CD4-positive, alpha-beta memory T cell (primary cell): Measurements from ENCODE around the gene DDX5. TPM values are rescaled to one million over a fixed set of nuclear protein-coding genes. Genes with fewer than 3 reads are reported as not detected.

Experiments
- CTCF ChIA-PET: fragments of 350-600 bp; sonication (Branson Sonifier 250); formaldehyde crosslinking; loops from one replicate; lab custom pipeline; 2021; ENCODE audit warnings: inconsistent platforms; ENCODE audit not compliant: partially characterized antibody; lab: Charles Lee
- POLR2A ChIA-PET: fragments of 350-600 bp; sonication (Branson Sonifier 250); formaldehyde crosslinking; loops from one replicate; lab custom pipeline; 2021; ENCODE audit not compliant: partially characterized antibody; lab: Charles Lee
- DNase-seq, 5 donors: peaks; one replicate each; pipeline versions ENCODE4 v3.0.0 to v3.0.0-alpha.2; 2020 to 2022; ENCODE audit warnings: mixed read lengths in 1 of 5
- H3K27ac ChIP-seq: one replicate; pipeline ENCODE4 v1.7.0; 2013; ENCODE audit warnings: low read depth, low read length
- H3K27me3 ChIP-seq: 2 replicates; pipeline ENCODE4 v1.7.0; 2013; ENCODE audit warnings: mild to moderate bottlenecking, low read length, moderate library complexity; ENCODE audit not compliant: insufficient read depth
- H3K36me3 ChIP-seq: 2 replicates; pipeline ENCODE4 v1.7.0; 2013; ENCODE audit warnings: mild to moderate bottlenecking, low read length, moderate library complexity; ENCODE audit not compliant: insufficient read depth
- H3K4me1 ChIP-seq: 2 replicates; pipeline ENCODE4 v1.7.0; 2013; ENCODE audit warnings: mild to moderate bottlenecking, low read length, moderate library complexity; ENCODE audit not compliant: insufficient read depth
- H3K4me3 ChIP-seq, 2 donors: one replicate each; pipeline ENCODE4 v1.7.0; 2013; ENCODE audit warnings: low read length in 2 of 2, mild to moderate bottlenecking in 1 of 2
- H3K9me3 ChIP-seq, 2 donors: one replicate each; pipeline ENCODE4 v1.7.0; 2013; ENCODE audit warnings: low read length in 2 of 2, control low read depth in 1 of 2; ENCODE audit not compliant: control insufficient read depth in 1 of 2
- H3K27ac Mint-ChIP-seq, 7 donors: one replicate each; pipeline ENCODE4 v1.8.0; 2020 to 2021; ENCODE audit warnings: mixed read lengths in 7 of 7, mild to moderate bottlenecking in 6 of 7, inconsistent platforms in 3 of 7, moderate library complexity in 3 of 7
- H3K27me3 Mint-ChIP-seq, 2 donors: one replicate each; pipeline ENCODE4 v1.8.0; 2020 to 2021; ENCODE audit warnings: mixed read lengths in 2 of 2
- H3K36me3 Mint-ChIP-seq, 2 donors: one replicate each; pipeline ENCODE4 v1.8.0; 2020 to 2021; ENCODE audit warnings: mixed read lengths in 2 of 2, inconsistent platforms in 1 of 2, mild to moderate bottlenecking in 1 of 2
- H3K4me1 Mint-ChIP-seq, 4 donors: one replicate each; pipeline ENCODE4 v1.8.0; 2020 to 2021; ENCODE audit warnings: mixed read lengths in 4 of 4, mild to moderate bottlenecking in 1 of 4
- H3K4me3 Mint-ChIP-seq, 8 donors: one replicate each; pipeline ENCODE4 v1.8.0; 2020 to 2021; ENCODE audit warnings: mixed read lengths in 8 of 8, mild to moderate bottlenecking in 7 of 8, moderate library complexity in 6 of 8, inconsistent platforms in 3 of 8
- H3K9me3 Mint-ChIP-seq, 8 donors: one replicate each; pipeline ENCODE4 v1.8.0; 2020 to 2021; ENCODE audit warnings: mixed read lengths in 8 of 8, mild to moderate bottlenecking in 5 of 8, inconsistent platforms in 3 of 8, moderate library complexity in 1 of 8
- intact Hi-C: fragments of 100-400 bp; cut with micrococcal nuclease; formaldehyde crosslinking; loops from one replicate; pipeline ENCODE4 v1.15.1; 2023
- polyA plus RNA-seq, 2 donors: library from polyadenylated mRNA; unstranded; fragments of 300-500 nt; fragmentation: Illumina TruSeq; gene quantifications; one replicate each; pipeline ENCODE4 v1.2.3, GENCODE V29; 2021
- total RNA-seq, 2 experiments: library from RNA; stranded (reverse); gene quantifications; one replicate each; pipeline ENCODE4 v1.2.3, GENCODE V29; 2021

The DDX5 gene
- total and polyA plus RNA-seq, 4 experiments from 2014 or later, result 1,080 to 1,577 (median 1,393) TPM

GRCh38 chr17:64502809-64503208 is 3.3 kb downstream of the DDX5 start:
- intact Hi-C loops, result loop anchor here (10.0 kb wide), 2 partner anchors 658 to 798 kb away; partner anchors contain the start of genes LIMD2 and SMARCD2
- H3K4me1 Mint-ChIP-seq, result peaks cover 53 to 93% (median 67%) of the 10 kb centered on the region in 4 donors
- peak overlapping the region; percentile 10 to 100 (median 91) for H3K27ac Mint-ChIP-seq
- H3K36me3 Mint-ChIP-seq, result peaks cover 65 to 94% of the 10 kb centered on the region in 2 donors
- Histone ChIP-seq H3K27ac (peak overlapping the region; percentile 98), H3K4me1 (peaks cover 70% of the 10 kb centered on the region), H3K9me3 (no peaks in the 10 kb centered on the region), H3K27me3 (no peaks in the 10 kb centered on the region), H3K4me3 (no peak overlapping the region), H3K36me3 (peaks cover 71% of the 10 kb centered on the region)
- H3K4me3 Mint-ChIP-seq, result peak overlapping the region in 7 of 8 donors; percentile 12 to 66 (median 57)
- CTCF ChIA-PET, result interaction anchor here (1.6 to 6.2 kb wide), 3 partner anchors 10 to 83 kb away, joined by 5 to 62 read pairs (median 6); no protein-coding TSS in a partner anchor
- H3K9me3 Mint-ChIP-seq, result peaks cover 0 to 41% (median under 1%) of the 10 kb centered on the region in 8 donors
- DNase-seq, result peak in 1 of 5 donors; percentile 10
- peaks cover 0 to 4% of the 10 kb centered on the region in 2 donors for H3K27me3 Mint-ChIP-seq
- POLR2A ChIA-PET, result interaction anchor here (1.3 to 7.9 kb wide), 2 partner anchors 12 to 806 kb away, joined by 4 to 110 read pairs; no protein-coding TSS in a partner anchor

- Histone ChIP-seq H3K27ac (peak overlapping the region; percentile 98), H3K4me3 (no peak overlapping the region), H3K9me3 (no peaks in the 10 kb centered on the region), H3K27me3 (no peaks in the 10 kb centered on the region), H3K36me3 (peaks cover 71% of the 10 kb centered on the region), H3K4me1 (peaks cover 73% of the 10 kb centered on the region)
- CTCF ChIA-PET, result interaction anchor here (0.5 to 6.2 kb wide), 4 partner anchors 9 to 474 kb away, joined by 3 to 62 read pairs (median 4); no protein-coding TSS in a partner anchor
- Mint-ChIP-seq H3K9me3 (peaks cover 0 to 44% (median under 1%) of the 10 kb centered on the region in 8 donors), H3K27me3 (peaks cover 0 to 4% of the 10 kb centered on the region in 2 donors), H3K27ac (peak overlapping the region; percentile 16 to 99 (median 81)), H3K4me3 (peak overlapping the region in 5 of 8 donors; percentile 34 to 66 (median 35)), H3K36me3 (peaks cover 65 to 95% of the 10 kb centered on the region in 2 donors), H3K4me1 (peaks cover 51 to 94% (median 68%) of the 10 kb centered on the region in 4 donors)
- intact Hi-C loops, result loop anchor here (10.0 kb wide), 2 partner anchors 657 to 797 kb away; partner anchors contain the start of genes LIMD2 and SMARCD2
- POLR2A ChIA-PET, result interaction anchor here (7.9 kb wide), 1 partner anchor 11 kb away, joined by 110 read pairs; no protein-coding TSS in a partner anchor
- DNase-seq, result peak in 1 of 5 donors; percentile 18
Measured at GRCh38 chr17:64502021-64502420, 4.1 kb downstream of the DDX5 start.

DNA sequence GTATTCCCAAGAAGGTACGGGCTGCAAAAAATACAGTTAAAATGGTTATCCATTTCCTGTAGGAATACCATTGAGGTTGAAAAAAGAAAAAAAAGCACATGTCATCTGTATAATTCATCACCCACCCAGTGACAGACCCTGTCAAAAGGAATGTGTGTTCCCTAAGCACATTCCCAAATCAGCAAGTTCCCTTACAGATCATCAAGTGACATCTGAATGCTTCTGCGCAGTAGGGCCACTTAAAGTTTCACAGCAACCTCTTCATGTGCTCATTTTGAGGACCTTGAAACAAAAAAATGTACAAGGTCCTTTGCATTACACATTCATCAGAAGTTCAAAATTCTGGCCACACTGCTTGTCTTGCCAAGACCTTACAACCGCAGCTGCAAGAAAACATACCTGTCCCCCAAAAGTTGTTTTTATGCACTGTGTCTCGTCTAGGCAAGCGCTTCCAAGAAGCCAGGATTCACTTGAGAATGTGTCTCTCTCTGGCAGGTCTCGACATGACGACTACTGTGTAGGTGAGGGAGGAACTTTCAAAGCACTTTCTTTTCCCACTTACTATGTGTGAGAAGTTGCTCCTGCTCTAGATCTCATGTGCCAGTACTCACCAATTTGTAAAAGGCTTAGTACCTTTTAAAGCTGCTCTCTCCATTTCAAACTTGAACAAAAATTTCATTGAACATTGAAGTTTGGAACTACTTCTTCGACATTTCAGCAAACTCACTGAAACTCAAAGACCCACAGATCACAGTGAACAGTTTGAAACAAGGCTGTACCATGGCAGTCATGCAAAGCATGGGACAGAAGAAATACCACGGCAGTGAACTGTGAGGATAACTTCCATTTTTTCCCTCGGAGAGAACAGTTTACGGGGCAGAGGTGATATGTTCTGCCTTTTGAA is 5.0 kb downstream of the DDX5 start:
- Mint-ChIP-seq H3K27me3 (peaks cover 0 to 2% of the 10 kb centered on the region in 2 donors), H3K9me3 (peaks cover 0 to 45% (median under 1%) of the 10 kb centered on the region in 8 donors), H3K4me3 (peak overlapping the region in 5 of 8 donors; percentile 5 to 66 (median 26)), H3K27ac (peak overlapping the region; percentile 5 to 99 (median 84)), H3K4me1 (peaks cover 55 to 95% (median 74%) of the 10 kb centered on the region in 4 donors), H3K36me3 (peaks cover 65 to 97% of the 10 kb centered on the region in 2 donors)
- DNase-seq, result peak in 4 of 5 donors; percentile 15 to 25 (median 24)
- ChIA-PET CTCF (interaction anchor here (0.6 to 6.2 kb wide), 4 partner anchors 8 to 587 kb away, joined by 3 to 62 read pairs (median 4); no protein-coding TSS in a partner anchor), POLR2A (interaction anchor here (0.9 to 7.9 kb wide), 3 partner anchors 10 to 81 kb away, joined by 3 to 110 read pairs (median 3); no protein-coding TSS in a partner anchor)
- H3K27me3 ChIP-seq, result no peaks in the 10 kb centered on the region
- intact Hi-C loops, result loop anchor here (10.0 kb wide), 2 partner anchors 656 to 796 kb away; partner anchors contain the start of genes LIMD2 and SMARCD2
- H3K4me1 ChIP-seq, result peaks cover 75% of the 10 kb centered on the region
- no peak overlapping the region for H3K27ac ChIP-seq
- peaks cover 71% of the 10 kb centered on the region for H3K36me3 ChIP-seq
- no peaks in the 10 kb centered on the region for H3K9me3 ChIP-seq
- H3K4me3 ChIP-seq, result no peak overlapping the region

DNA sequence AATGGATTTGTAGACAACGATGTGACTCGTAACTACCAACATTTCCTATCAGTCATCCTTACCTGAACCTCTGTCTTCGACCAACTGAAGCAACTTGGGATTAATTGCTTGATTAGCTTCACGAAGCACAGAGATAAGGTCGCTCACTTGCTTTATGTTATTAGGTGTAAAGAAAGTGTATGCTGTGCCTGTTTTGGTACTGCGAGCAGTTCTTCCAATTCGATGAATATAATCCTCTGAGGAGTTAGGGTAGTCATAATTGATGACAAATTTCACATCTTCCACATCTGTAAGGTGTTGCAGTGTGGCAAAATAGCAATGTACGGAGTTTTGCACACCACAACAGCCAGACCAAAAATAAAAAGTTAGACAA is 5.6 kb downstream of the DDX5 start:
- no peaks in the 10 kb centered on the region for H3K27me3 ChIP-seq
- ChIA-PET CTCF (interaction anchor here (1.0 kb wide), 1 partner anchor 587 kb away, joined by 3 read pairs; no protein-coding TSS in a partner anchor), POLR2A (interaction anchor here (0.9 to 7.9 kb wide), 3 partner anchors 10 to 80 kb away, joined by 3 to 110 read pairs (median 3); no protein-coding TSS in a partner anchor)
- peaks cover 81% of the 10 kb centered on the region for H3K4me1 ChIP-seq
- H3K27ac ChIP-seq, result no peak overlapping the region
- H3K27ac Mint-ChIP-seq, result peak overlapping the region in 5 of 7 donors; percentile 43 to 99 (median 84)
- peaks cover 71% of the 10 kb centered on the region for H3K36me3 ChIP-seq
- H3K36me3 Mint-ChIP-seq, result peaks cover 63 to 93% of the 10 kb centered on the region in 2 donors
- no peak overlapping the region for H3K4me3 ChIP-seq
- intact Hi-C loops, result loop anchor here (10.0 kb wide), 2 partner anchors 656 to 796 kb away; partner anchors contain the start of genes LIMD2 and SMARCD2
- peak in 2 of 5 donors; percentile 19 to 20 for DNase-seq
- peaks cover 57 to 93% (median 78%) of the 10 kb centered on the region in 4 donors for H3K4me1 Mint-ChIP-seq
- no peaks in the 10 kb centered on the region for H3K9me3 ChIP-seq
- H3K27me3 Mint-ChIP-seq, result no peaks in the 10 kb centered on the region
- peaks cover 0 to 44% (median 0%) of the 10 kb centered on the region in 8 donors for H3K9me3 Mint-ChIP-seq
- H3K4me3 Mint-ChIP-seq, result peak overlapping the region in 4 of 8 donors; percentile 9 to 67 (median 35)

GRCh38 chr17:64499805-64500486 is 6.1 kb downstream of the DDX5 start:
- POLR2A ChIA-PET, result interaction anchor here (0.9 to 1.0 kb wide), 2 partner anchors 14 to 80 kb away, joined by 3 read pairs; no protein-coding TSS in a partner anchor
- H3K27me3 Mint-ChIP-seq, result no peaks in the 10 kb centered on the region
- Histone ChIP-seq H3K27me3 (no peaks in the 10 kb centered on the region), H3K27ac (no peak overlapping the region), H3K4me3 (no peak overlapping the region), H3K4me1 (peaks cover 86% of the 10 kb centered on the region), H3K36me3 (peaks cover 70% of the 10 kb centered on the region), H3K9me3 (no peaks in the 10 kb centered on the region)
- H3K4me1 Mint-ChIP-seq, result peaks cover 59 to 96% (median 76%) of the 10 kb centered on the region in 4 donors
- H3K27ac Mint-ChIP-seq, result peak overlapping the region in 6 of 7 donors; percentile 57 to 99 (median 84)
- intact Hi-C loops, result loop anchor here (5.0 to 10.0 kb wide), 4 partner anchors 155 to 795 kb away; partner anchors contain the start of genes LIMD2 and SMARCD2
- H3K36me3 Mint-ChIP-seq, result peaks cover 58 to 88% of the 10 kb centered on the region in 2 donors
- CTCF ChIA-PET, result interaction anchor here (1.6 kb wide), 1 partner anchor 81 kb away, joined by 6 read pairs; no protein-coding TSS in a partner anchor
- H3K4me3 Mint-ChIP-seq, result peak overlapping the region in 5 of 8 donors; percentile 4 to 67 (median 32)
- DNase-seq, result peak in 4 of 5 donors; percentile 25 to 30 (median 27)
- H3K9me3 Mint-ChIP-seq, result peaks cover 0 to 40% (median 0%) of the 10 kb centered on the region in 8 donors
